GM06990 (cell line): ENCODE results near the gene RNU1-4.
"Not testable (repeated sequence)": the region's sequence is repeated elsewhere in the genome, so short reads cannot be mapped to it uniquely, and the experiment has no call there.

Experiments
- DNase-seq: peaks from one replicate; pipeline ENCODE4 v3.0.0-alpha.2; 2011; ENCODE audit not compliant: insufficient read length; ENCODE audit errors: extremely low read depth
- H3K27me3 ChIP-seq: replicated peaks from 2 replicates; pipeline ENCODE4 v1.6.0; 2011; ENCODE audit warnings: low read length; ENCODE audit not compliant: control insufficient read depth, insufficient read depth
- H3K36me3 ChIP-seq: 2 replicates; pipeline ENCODE4 v1.5.1; 2011; ENCODE audit warnings: low read length; ENCODE audit not compliant: control insufficient read depth, insufficient read depth
- H3K4me3 ChIP-seq: replicated peaks from 2 replicates; pipeline ENCODE4 v1.5.1; 2011; ENCODE audit warnings: low read depth, mild to moderate bottlenecking, control low read depth, low read length

The RNU1-4 gene

DNA sequence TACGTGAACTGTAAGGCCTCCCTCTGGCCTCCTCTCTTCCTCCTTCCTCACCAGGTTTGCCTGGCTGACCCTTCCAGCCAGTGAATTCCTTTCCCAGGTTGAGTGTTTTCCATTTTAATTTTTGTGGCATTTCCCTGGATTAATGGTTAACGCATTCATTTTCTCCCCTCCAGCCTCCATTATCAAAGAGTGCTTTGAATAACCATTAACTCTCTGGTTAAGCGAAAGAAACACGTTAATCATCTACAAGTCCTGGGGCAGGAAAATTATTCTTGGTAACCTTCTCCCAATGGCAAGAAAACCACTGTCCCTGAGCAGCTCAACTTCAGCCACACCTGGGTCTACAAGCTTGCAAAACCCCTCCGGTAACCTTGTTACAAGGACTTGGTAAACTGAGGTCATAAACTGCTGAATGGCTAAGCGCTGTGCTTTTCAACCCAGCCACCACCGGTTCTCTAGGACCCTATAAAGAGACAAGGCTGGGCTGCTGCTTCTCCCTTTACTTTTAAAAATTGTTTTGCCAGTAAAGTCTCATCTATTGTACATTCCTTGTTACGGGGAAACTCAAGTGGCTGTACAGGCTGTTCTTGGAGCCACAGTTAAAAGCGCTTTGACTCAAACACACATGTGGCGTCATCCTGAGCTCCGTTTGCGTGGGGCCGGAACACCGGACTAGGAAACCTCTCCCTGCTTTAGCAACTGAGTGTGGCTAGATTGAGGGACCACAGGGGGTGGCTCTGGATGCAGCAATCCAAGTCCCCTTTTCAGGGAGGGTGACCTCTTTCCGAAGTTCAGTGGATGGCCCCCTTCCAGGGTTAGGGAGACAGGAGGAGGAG, 24.7 kb downstream of the RNU1-4 start:
- not testable (repeated sequence) for H3K36me3 ChIP-seq, DNase-seq, H3K27me3 ChIP-seq, H3K4me3 ChIP-seq

DNA sequence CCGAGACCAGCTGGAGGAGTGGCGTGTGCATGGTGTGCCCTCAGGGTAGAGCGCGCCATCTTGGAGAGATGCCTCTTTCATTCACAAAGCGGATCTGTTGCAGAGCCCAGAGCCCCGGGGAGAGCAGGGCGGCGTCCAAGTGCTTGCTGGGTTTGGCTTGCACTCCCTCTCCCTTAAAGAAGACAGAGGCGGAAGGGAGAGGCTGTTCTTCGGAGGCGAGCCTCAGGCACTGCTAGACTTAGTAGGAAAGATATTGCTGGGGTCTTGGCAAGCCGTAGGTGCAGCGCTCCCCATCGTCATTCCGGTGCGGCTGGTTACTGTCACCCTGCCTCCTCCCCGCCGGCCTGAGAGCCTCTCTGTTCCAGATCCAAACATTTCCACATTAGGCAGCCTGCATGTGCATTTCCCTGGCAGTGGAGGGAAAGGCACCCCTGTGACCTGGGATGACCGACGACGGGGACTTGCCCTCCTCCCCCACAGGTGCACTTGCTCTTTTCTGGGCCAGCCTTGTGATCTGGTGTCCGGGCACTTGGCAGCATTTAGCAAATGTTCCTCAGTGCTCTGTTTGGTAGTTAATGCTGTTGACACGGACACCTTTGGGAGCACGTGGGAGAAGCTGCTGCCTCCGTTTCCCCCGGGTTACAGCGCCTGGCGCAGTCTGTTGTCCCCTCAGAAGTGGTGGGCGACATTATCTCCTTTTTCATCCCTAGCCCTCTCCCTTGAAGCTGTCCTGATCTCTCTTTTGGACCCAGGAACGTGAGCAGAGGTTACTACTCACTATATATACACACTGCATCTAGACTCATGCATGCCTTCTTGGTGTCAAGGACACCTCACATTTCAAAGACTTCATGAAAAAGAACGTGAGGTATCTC, 25.7 kb downstream of the RNU1-4 start:
- not testable (repeated sequence) for H3K4me3 ChIP-seq, H3K27me3 ChIP-seq, DNase-seq

DNA sequence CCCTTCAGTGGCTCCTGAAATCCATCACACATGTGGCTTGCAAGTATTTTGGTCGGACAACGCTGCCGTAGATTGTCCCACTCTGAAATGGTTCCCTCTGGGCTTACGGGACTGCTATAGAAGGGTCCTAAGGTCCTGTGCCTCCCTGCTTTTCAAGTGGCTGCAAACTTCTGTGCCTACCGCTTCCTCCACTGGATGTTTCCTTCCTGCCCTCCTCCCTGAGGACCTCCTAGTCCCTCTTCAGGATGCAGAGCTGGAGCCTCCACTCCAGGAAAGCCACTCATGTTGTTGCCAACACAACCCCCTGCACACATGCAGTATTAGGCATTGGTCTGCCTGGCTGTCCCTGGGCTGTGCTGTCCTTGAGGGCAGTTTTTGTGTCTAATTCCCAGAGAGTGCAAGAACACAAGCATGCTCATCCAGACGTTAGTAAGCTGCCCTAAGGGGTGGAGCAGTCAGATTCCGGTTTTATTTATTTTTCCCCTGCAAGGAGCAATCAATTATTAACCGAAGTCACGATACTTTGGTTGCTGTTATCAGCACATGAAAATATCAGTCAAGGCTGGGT, 26.5 kb downstream of the RNU1-4 start:
- not testable (repeated sequence) for DNase-seq, H3K4me3 ChIP-seq, H3K27me3 ChIP-seq, H3K36me3 ChIP-seq

More for the DNA sequence above, 25.7 kb downstream of the RNU1-4 start:
- not testable (repeated sequence) for H3K36me3 ChIP-seq

DNA sequence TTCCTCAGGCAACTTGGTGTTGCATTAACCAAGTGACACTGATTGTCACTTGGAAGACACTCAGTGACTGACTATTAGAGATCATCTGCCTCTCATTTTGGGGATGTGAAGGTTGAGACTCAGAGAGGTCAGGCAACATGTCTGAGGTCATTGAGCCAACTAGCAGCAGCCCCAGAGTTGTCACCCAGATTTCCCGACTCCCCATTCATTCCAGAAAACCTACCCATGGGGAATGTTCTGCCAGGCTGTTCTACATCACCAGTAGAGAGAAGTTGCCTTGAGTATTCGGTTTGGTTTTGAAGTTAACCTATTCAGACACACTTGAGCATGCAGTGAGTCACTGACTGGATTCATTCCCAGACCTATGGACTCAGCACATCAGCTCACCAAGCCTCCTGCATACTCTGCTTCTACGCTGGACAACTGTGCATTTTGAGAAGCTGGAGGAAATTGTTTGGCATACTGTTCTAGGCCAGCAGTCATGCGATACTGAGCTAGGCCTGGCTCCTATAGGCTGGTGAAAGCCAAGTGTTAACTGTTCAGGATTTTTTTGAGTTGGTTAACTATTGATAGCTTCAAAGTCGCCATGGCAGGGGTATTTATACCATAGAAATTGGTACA, 29.9 kb downstream of the RNU1-4 start:
- not testable (repeated sequence) for H3K36me3 ChIP-seq, H3K27me3 ChIP-seq, DNase-seq, H3K4me3 ChIP-seq

DNA sequence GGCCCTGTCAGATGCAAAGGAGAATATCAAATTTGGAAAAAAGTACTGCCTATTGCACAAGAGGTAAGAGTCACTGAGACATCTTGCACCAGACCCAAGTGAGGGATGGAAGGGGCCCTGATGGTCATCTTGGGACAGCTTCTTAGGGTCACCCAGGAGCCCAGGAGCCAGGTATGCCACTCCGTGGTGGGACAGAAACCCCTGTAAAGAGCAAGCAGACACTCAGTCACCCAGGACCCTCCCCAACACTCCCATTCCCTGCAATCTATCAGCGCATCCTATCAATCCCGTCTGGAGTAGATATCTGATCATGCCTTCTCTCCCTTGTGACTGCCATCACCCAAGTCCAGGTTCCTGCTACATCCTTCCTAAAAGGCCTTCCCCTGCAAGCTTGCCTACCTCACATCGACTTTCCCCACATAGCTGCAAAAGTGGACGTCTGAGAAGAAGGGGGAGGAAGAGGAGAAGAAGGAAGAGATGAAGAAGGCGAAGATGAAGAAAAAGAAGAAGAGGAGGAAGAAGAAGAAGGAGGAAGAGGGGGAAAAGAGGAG, 30.7 kb downstream of the RNU1-4 start:
- not testable (repeated sequence) for H3K4me3 ChIP-seq, H3K36me3 ChIP-seq, DNase-seq, H3K27me3 ChIP-seq

DNA sequence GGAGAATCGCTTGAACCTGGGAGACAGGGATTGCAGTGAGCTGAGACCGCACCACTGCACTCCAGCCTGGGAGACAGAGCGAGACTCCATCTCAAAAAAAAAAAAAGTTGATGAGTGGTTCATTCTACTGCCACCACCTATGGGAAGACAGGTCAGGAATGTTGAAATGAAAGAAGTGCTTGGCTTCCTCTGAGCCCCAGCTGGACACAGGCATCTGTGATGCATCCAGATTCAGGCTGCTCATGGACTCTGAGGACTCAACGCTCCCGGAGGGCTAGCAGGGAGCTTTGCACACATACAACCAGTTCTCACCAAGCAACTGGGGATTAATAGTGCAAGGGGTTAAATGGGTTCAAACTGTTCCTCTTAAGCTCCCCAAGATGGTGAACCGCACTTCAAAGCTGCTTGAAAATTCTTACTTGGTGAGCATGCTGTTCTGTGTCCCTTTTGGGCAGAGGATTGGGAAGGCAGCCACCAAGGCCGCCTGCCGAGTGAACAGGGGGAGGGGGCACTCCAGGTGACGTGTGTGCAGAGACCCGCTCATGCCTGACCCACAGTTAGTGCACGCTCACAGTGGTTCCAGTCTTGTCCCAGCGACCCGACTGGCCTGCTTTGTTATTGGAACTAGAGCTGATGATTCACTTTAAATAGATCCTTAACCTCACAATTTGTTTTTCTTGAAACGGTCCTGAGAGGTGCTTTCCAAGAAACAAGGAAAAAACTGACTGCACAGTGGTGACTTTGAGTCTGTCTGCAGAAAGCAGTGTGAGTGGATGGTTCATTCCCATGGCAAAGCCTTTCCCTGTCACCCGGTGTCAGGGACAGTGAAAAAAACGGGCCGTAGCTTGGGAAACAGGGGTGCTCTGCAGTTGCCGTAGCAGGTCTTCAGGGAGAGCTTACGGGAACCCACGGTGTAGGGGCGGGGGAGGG, 32.2 kb downstream of the RNU1-4 start:
- H3K4me3 ChIP-seq, H3K36me3 ChIP-seq, H3K27me3 ChIP-seq, DNase-seq: not testable (repeated sequence)

DNA sequence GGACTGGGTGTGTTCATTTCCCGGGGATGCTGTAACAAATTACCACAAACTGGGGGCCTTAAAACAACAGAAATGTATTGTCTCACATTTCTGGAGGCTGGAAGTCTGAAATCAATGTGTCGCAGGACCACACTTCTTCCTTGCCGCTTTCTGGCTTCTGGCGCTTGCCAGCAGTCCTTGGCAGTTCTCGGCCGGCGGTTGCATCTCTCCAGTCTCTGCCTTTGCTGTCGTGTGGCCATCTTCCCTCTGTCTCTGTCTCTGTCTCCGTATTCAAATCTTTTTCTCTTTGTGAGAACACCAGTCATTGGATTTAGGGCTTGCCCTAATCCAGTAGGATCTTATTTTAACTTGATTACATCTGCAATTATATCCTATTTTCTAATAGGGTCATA, 32.9 kb downstream of the RNU1-4 start:
- not testable (repeated sequence) for H3K4me3 ChIP-seq, H3K27me3 ChIP-seq, DNase-seq, H3K36me3 ChIP-seq

DNA sequence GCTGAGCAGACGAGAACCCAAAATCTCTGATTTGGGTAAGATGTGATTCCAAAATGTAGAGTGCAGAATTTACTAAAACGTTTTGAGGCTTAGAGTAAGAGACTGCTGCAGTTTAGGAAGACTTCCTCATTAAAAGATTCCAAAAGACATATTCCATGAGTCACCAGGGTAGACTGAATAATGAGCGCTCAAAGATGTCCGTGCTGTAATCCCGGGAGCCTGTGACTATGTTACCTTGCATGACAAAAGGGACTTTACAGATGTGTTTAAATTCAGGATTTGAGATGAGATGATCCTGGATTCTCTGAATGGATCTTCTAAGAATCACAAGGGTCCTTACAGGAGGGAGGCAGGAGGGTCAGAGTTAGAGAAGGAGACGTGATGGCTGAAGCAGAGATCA, 33.4 kb downstream of the RNU1-4 start:
- not testable (repeated sequence) for H3K4me3 ChIP-seq, H3K36me3 ChIP-seq, DNase-seq, H3K27me3 ChIP-seq

DNA sequence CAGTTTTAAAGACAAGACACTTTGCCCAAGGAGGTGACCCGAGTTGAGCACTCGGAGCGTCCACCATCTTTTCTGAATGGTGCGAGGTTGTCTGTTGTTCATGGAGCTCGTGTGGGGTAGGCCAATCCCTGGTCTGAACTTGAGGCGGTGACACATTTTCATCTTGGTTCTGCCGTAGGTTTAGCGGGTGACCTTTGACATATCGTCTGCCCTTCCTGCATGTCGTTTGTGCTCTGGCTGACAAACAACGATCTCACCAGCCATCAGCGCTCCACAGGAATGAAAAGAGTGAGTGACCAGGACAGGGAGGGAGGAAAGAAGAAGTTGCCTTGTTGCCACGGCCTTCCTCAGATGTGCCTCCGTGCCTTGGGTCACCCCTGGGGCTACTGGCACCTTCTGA, 34.5 kb downstream of the RNU1-4 start:
- H3K27me3 ChIP-seq, H3K36me3 ChIP-seq, DNase-seq, H3K4me3 ChIP-seq: not testable (repeated sequence)

DNA sequence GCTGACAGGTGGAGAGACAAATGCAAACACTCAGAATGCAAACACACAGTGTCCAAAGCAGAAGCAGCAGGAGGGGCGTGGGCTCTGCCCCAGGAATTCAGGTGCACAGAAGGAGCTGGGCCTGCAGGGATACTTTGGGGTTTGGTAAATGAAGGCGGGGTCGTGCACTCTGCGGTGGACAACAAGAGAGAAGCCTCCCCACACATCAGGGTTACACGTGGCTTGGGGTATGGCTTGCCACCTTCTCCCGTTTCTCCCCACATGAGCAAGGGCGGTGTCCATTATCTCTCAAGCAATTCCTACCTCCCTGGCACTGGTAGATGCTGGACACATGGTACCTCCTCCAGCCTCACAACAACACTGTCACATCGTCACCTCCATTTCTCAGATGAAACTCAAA, 35.0 kb downstream of the RNU1-4 start:
- H3K36me3 ChIP-seq, H3K27me3 ChIP-seq, DNase-seq, H3K4me3 ChIP-seq: not testable (repeated sequence)

DNA sequence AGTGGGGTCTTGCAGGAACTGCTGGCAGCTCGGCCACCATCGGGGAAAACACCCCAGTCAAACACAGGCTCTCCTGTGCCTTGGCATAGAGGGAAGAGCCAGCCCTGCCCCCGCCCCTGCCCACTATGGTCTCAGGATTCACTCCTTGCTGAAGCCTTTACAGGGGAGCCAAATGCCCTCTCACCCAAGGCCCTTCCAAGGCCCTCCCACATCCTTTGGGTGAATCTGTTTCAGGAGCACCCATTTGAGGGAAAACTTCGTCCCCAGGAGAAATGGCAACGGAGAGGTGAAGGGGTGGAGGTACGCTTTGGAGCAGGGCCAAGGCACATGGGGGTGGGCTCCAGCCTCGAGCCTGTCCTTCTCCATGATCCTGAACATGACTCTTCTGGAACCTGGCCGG, 35.9 kb downstream of the RNU1-4 start:
- not testable (repeated sequence) for DNase-seq, H3K4me3 ChIP-seq, H3K27me3 ChIP-seq, H3K36me3 ChIP-seq

DNA sequence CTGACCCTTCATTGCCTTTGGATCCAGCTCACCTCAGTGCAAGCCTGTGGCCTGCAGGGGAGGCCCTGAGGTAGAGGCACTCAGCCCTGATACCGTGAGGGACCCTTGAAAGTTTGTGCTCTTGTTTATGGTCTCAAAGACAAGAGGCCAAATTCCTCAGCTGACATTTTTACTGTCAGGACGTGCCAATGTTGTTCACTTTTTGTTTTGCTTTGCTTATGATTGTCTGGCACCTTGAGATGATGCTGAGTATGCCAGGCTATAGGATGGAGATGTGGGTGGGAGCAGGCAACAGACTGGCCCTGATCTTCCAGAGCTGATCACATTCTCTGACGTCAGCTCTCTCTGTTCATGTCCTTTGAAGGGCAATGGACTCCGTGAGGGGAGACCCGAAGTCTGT, 36.5 kb downstream of the RNU1-4 start:
- not testable (repeated sequence) for DNase-seq, H3K4me3 ChIP-seq, H3K36me3 ChIP-seq, H3K27me3 ChIP-seq

DNA sequence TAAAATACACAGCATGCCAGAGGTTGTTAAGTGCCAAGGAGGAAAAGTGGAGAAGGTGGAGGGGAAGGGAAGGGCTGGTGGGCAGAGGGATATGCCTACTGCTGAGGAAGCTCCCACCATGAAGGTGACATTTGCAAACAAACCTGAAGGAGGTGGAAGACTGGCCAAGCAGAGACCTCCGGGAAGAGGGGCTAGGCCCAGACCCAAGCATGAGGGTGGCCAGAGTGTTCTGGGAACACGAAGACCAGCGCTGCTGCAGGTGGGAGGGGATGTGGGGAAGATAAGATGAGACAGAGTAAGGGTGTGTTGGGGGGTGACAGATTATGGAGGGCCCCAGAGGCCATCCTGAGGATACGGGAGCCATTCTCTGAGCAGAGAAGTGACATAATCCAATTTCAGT, 37.5 kb downstream of the RNU1-4 start:
- not testable (repeated sequence) for H3K36me3 ChIP-seq, H3K27me3 ChIP-seq, H3K4me3 ChIP-seq, DNase-seq
